Measurements from ENCODE around the gene SSH3. TPM values are rescaled to one million over a fixed set of nuclear protein-coding genes. Genes with fewer than 3 reads are reported as not detected.

SSH3 gene
- total RNA-seq, 1 experiment from 2014 or later = 73.0 TPM

GRCh38 chr11:67275606-67276409 is 27.5 kb upstream of the SSH3 start:
- H3K27ac Mint-ChIP-seq (ENCODE audit: unreplicated experiment) = no peak overlapping the region
- no TSS peak for BruUV-seq (replicated peaks)
- no peak overlapping the region for H3K4me3 Mint-ChIP-seq (ENCODE audit: low read depth, unreplicated experiment)
- intact Hi-C loops (cut with micrococcal nuclease; ENCODE audit: unreplicated experiment) = no loop called here
- no peaks in the 10 kb centered on the region for H3K27me3 Mint-ChIP-seq (ENCODE audit: unreplicated experiment)
- DNase-seq = no peak
- CTCF ChIA-PET = interaction anchor here (0.6 kb wide), 1 partner anchor 679 kb away, joined by 3 read pairs; no protein-coding TSS in a partner anchor
- H3K9me3 Mint-ChIP-seq (ENCODE audit: low read depth, unreplicated experiment) = no peaks in the 10 kb centered on the region
- peaks cover 1% of the 10 kb centered on the region for H3K4me1 Mint-ChIP-seq (ENCODE audit: low read depth, unreplicated experiment)
- H3K36me3 Mint-ChIP-seq (ENCODE audit: insufficient read depth, unreplicated experiment) = peaks cover 47% of the 10 kb centered on the region
- no peak for TF ChIP-seq CTCF (IDR thresholded peaks at IDR 0.05; ENCODE audit: unreplicated experiment)

DNA sequence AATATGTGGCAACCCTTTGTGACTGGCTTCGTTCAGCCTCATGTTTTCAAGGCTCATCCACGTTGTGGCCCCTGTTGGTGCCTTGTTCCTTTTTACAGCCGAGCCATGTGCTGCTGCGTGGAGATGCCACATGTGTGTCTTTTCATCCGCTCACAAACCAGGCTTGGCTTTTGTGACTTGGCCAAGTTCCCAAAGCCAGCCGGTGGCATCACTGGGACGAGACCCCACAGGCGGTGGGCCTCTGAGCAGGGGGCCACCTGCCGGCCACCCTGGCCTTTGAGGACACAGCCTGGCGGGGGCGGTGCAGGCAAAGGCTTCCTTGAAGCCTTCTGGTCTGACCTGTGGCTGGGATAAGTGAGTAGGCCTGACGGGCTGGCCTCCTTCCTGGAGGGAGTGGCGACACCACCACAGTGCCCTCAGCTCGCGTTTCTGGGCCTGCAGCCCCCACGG is 26.5 kb upstream of the SSH3 start:
- H3K4me3 Mint-ChIP-seq (ENCODE audit: low read depth, unreplicated experiment) = no peak overlapping the region
- H3K27ac Mint-ChIP-seq (ENCODE audit: unreplicated experiment) = no peak overlapping the region
- no peak for DNase-seq
- no TSS peak for BruUV-seq (replicated peaks)
- no peaks in the 10 kb centered on the region for H3K4me1 Mint-ChIP-seq (ENCODE audit: low read depth, unreplicated experiment)
- CTCF ChIA-PET = no interaction called here
- peaks cover 45% of the 10 kb centered on the region for H3K36me3 Mint-ChIP-seq (ENCODE audit: insufficient read depth, unreplicated experiment)
- H3K9me3 Mint-ChIP-seq (ENCODE audit: low read depth, unreplicated experiment) = no peaks in the 10 kb centered on the region
- no peak for TF ChIP-seq CTCF (IDR thresholded peaks at IDR 0.05; ENCODE audit: unreplicated experiment)
- intact Hi-C loops (cut with micrococcal nuclease; ENCODE audit: unreplicated experiment) = no loop called here
- no peaks in the 10 kb centered on the region for H3K27me3 Mint-ChIP-seq (ENCODE audit: unreplicated experiment)

DNA sequence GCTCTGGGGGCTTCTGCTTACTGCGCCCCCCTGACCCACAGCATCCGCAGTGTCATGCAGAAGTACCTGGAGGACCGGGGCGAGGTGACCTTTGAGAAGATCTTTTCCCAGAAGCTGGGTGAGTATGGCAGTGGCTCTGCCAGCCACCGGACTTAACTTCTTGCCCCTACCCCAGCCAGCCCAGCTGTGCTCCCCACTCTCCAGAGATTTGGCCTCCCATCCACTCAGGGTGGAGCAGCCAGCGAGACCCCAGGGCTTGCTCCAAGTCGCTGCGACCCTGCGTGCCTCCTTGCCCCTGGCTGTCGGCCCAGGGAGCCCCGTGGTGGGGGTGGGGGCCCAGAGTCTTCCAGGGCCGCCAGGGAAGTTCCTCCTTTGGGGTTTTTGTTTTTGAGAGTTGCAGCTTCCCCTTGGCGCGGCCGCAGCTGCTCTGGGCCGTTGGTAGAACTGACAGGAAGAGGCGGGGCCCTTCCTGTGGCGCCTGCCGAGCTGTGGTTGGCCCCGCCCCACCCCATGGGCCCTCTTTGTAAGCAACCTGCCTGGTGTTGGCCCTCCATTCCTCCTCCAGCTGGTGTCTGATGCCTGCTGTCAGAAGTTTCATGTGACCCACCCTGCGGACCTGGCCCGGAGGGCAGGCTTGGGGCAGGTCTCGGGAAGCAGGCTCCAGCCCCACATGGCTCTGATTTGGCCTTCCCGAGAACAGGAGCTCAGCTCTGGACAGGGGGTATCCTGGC is 25.9 kb upstream of the SSH3 start:
- CTCF ChIA-PET = no interaction called here
- Mint-ChIP-seq H3K27me3 (ENCODE audit: unreplicated experiment) (no peaks in the 10 kb centered on the region), H3K36me3 (ENCODE audit: insufficient read depth, unreplicated experiment) (peaks cover 46% of the 10 kb centered on the region), H3K4me3 (ENCODE audit: low read depth, unreplicated experiment) (no peak overlapping the region), H3K9me3 (ENCODE audit: low read depth, unreplicated experiment) (no peaks in the 10 kb centered on the region), H3K27ac (ENCODE audit: unreplicated experiment) (no peak overlapping the region), H3K4me1 (ENCODE audit: low read depth, unreplicated experiment) (no peaks in the 10 kb centered on the region)
- no TSS peak for BruUV-seq (replicated peaks)
- intact Hi-C loops (cut with micrococcal nuclease; ENCODE audit: unreplicated experiment) = no loop called here
- no peak for DNase-seq
- TF ChIP-seq CTCF (IDR thresholded peaks at IDR 0.05; ENCODE audit: unreplicated experiment) = no peak

DNA sequence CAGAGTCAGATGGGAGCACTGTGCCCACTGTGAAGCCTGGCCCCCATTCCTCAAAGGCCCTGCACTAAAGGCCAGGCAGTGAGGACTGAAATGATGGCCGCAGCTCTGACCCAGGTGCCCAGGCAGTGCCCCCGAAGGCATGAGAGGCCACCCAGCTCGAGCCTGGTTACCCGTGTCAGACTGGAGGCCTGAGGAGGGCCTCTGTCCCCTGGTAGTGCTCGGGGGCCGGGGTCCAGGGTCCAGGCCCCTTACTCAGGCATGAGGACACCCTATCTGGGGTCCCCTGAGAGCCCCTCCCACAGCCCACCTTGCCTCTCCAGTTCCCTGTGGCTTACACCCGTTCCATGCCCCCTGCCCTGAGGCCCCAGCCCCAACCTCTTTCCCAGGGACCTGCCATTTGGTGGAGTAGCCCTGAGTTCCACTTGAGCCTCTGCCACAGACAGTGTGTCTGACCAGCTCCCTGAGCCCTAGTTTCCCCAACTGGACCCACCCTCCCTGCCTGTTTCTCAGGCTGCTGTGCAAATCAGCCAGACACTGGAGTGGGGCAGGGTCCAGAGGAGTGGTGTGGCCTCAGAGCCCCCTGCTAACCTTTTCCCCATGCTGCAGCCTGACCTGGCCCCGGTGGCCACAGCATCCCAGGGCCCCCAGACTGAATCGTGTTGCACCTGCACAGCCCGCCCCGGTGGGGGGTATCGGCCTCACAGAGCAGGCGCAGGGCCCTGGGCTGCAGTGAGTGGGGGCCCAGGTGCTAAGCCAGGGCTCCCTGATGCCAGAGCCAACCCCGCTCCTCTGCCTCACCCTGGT is 25.0 kb upstream of the SSH3 start:
- Mint-ChIP-seq H3K4me3 (ENCODE audit: low read depth, unreplicated experiment) (no peak overlapping the region), H3K27ac (ENCODE audit: unreplicated experiment) (no peak overlapping the region), H3K27me3 (ENCODE audit: unreplicated experiment) (no peaks in the 10 kb centered on the region), H3K36me3 (ENCODE audit: insufficient read depth, unreplicated experiment) (peaks cover 54% of the 10 kb centered on the region), H3K4me1 (ENCODE audit: low read depth, unreplicated experiment) (no peaks in the 10 kb centered on the region), H3K9me3 (ENCODE audit: low read depth, unreplicated experiment) (no peaks in the 10 kb centered on the region)
- TF ChIP-seq CTCF (IDR thresholded peaks at IDR 0.05; ENCODE audit: unreplicated experiment) = no peak
- no peak for DNase-seq
- CTCF ChIA-PET = no interaction called here
- intact Hi-C loops (cut with micrococcal nuclease; ENCODE audit: unreplicated experiment) = no loop called here
- BruUV-seq (replicated peaks) = no TSS peak
